HEK293 (cell line): ENCODE measurements around the gene TSLP.
A peak's percentile ranks its signal among the peaks of the same experiment; 100 is the strongest.

Experiments used
- CTCF ChIA-PET: fragments of 350-600 bp; formaldehyde crosslinking; extraction: SDS; loops from one replicate; lab custom pipeline; 2021; ENCODE audit warnings: antibody characterized with exemption; lab: Yijun Ruan, JAX
- POLR2A ChIA-PET: fragments of 300-600 bp; formaldehyde crosslinking; extraction: SDS; loops from one replicate; lab custom pipeline; 2020; ENCODE audit warnings: antibody characterized with exemption, inconsistent platforms; lab: Yijun Ruan, JAX
- H3K27ac ChIP-seq: fragments of 200-500 bp; sonication (Bioruptor generic); 2 replicates; pipeline ENCODE4 v1.5.1; 2014; ENCODE audit warnings: low read depth, low read length, control low read depth, inconsistent platforms; ENCODE audit errors: extremely low read depth
- H3K36me3 ChIP-seq, 2 experiments: fragments of 200-500 bp in 1 of 2; sonication (Bioruptor generic) in 1 of 2; 1 replicate in 1 of 2; 2 replicates in 1 of 2; pipeline ENCODE4 v1.5.1; 2014 to 2017; ENCODE audit warnings: inconsistent platforms in 2 of 2, low read length in 2 of 2; ENCODE audit not compliant: control insufficient read depth in 2 of 2, insufficient read depth in 1 of 2
- H3K4me1 ChIP-seq: fragments of 200-500 bp; sonication (Bioruptor generic); 2 replicates; pipeline ENCODE4 v1.5.1; 2014; ENCODE audit warnings: mild to moderate bottlenecking, low read length, inconsistent platforms; ENCODE audit not compliant: control insufficient read depth, insufficient read depth
- H3K4me3 ChIP-seq: 2 replicates; pipeline ENCODE4 v1.5.1; 2011; ENCODE audit warnings: low read depth, mild to moderate bottlenecking, control low read depth, low read length, moderate library complexity
- H3K9me3 ChIP-seq: fragments of 200-500 bp; sonication (Bioruptor generic); 2 replicates; pipeline ENCODE4 v1.5.1; 2014; ENCODE audit warnings: low read depth, low read length, inconsistent platforms; ENCODE audit not compliant: control insufficient read depth, insufficient read depth
- ATF2 ChIP-seq: fragments of 450-650 bp; formaldehyde crosslinking; IDR thresholded peaks from 2 replicates; pipeline ENCODE4 v1.5.1; 2016; ENCODE audit warnings: missing biosample characterization, missing genetic modification characterization, low read depth
- CTCF ChIP-seq: fragments of 450-650 bp; formaldehyde crosslinking; IDR thresholded peaks from 2 replicates; pipeline ENCODE4 v1.5.1; 2016; ENCODE audit warnings: missing biosample characterization, missing genetic modification characterization
- ELK4 ChIP-seq: IDR thresholded peaks from 2 replicates; pipeline ENCODE4 v1.6.1; 2011; ENCODE audit warnings: mild to moderate bottlenecking, low read depth, low read length, borderline replicate concordance
- INSM2 ChIP-seq: fragments of 450-650 bp; formaldehyde crosslinking; IDR thresholded peaks from 2 replicates; pipeline ENCODE4 v1.5.1; 2016; ENCODE audit warnings: missing biosample characterization, missing genetic modification characterization
- PRDM6 ChIP-seq: fragments of 450-650 bp; formaldehyde crosslinking; IDR thresholded peaks from 2 replicates; pipeline ENCODE4 v1.5.1; 2017; ENCODE audit warnings: missing biosample characterization, missing genetic modification characterization
- RBAK ChIP-seq: fragments of 450-650 bp; formaldehyde crosslinking; IDR thresholded peaks from 2 replicates; pipeline ENCODE4 v1.5.1; 2016; ENCODE audit warnings: missing biosample characterization, missing genetic modification characterization
- ZBTB8A ChIP-seq: fragments of 450-650 bp; formaldehyde crosslinking; IDR thresholded peaks from 2 replicates; pipeline ENCODE4 v1.5.1; 2016; ENCODE audit warnings: missing biosample characterization, missing genetic modification characterization
- ZNF157 ChIP-seq: fragments of 450-650 bp; formaldehyde crosslinking; IDR thresholded peaks from 2 replicates; pipeline ENCODE4 v1.5.1; 2016; ENCODE audit warnings: missing biosample characterization, missing genetic modification characterization
- ZNF2 ChIP-seq: fragments of 450-650 bp; formaldehyde crosslinking; IDR thresholded peaks from 2 replicates; pipeline ENCODE4 v1.5.1; 2016; ENCODE audit warnings: missing biosample characterization, missing genetic modification characterization
- ZNF292 ChIP-seq: fragments of 450-650 bp; formaldehyde crosslinking; IDR thresholded peaks from 2 replicates; pipeline ENCODE4 v1.5.1; 2016; ENCODE audit warnings: low read depth, missing biosample characterization, missing genetic modification characterization, borderline replicate concordance
- ZNF37A ChIP-seq: fragments of 450-650 bp; IDR thresholded peaks from 2 replicates; pipeline ENCODE4 v1.5.1; 2018; ENCODE audit warnings: missing biosample characterization, missing genetic modification characterization
- ZNF426 ChIP-seq: fragments of 450-650 bp; formaldehyde crosslinking; IDR thresholded peaks from 2 replicates; pipeline ENCODE4 v1.5.1; 2017; ENCODE audit warnings: missing biosample characterization, missing genetic modification characterization, mild to moderate bottlenecking, inconsistent platforms, moderate library complexity
- ZNF513 ChIP-seq: fragments of 450-650 bp; IDR thresholded peaks from 2 replicates; pipeline ENCODE4 v1.5.1; 2018; ENCODE audit warnings: missing biosample characterization, missing genetic modification characterization
- ZNF514 ChIP-seq: fragments of 450-650 bp; formaldehyde crosslinking; IDR thresholded peaks from 2 replicates; pipeline ENCODE4 v1.5.1; 2016; ENCODE audit warnings: missing biosample characterization, missing genetic modification characterization
- ZNF623 ChIP-seq: fragments of 450-650 bp; formaldehyde crosslinking; IDR thresholded peaks from 2 replicates; pipeline ENCODE4 v1.5.1; 2016; ENCODE audit warnings: missing biosample characterization, missing genetic modification characterization
- ZNF658 ChIP-seq: fragments of 450-650 bp; formaldehyde crosslinking; IDR thresholded peaks from 2 replicates; pipeline ENCODE4; 2016; ENCODE audit warnings: missing biosample characterization, missing genetic modification characterization
- ZNF76 ChIP-seq: fragments of 450-650 bp; formaldehyde crosslinking; IDR thresholded peaks from 2 replicates; pipeline ENCODE4; 2016; ENCODE audit warnings: low read depth, missing biosample characterization, missing genetic modification characterization, borderline replicate concordance

TSLP gene

GRCh38 chr5:111061618-111062017 is 9.9 kb upstream of the TSLP start (continued):
- no peak for TF ChIP-seq ATF2 (tag by site-specific recombination)
- TF ChIP-seq ZNF76 (tag by site-specific recombination), result no peak
- TF ChIP-seq PRDM6 (tag by site-specific recombination), result no peak
- no peak for TF ChIP-seq ZBTB8A (tag by site-specific recombination)
- no peak for TF ChIP-seq ZNF426
- no peak for TF ChIP-seq ZNF623 (tag by site-specific recombination)
- TF ChIP-seq INSM2 (tag by site-specific recombination), result no peak
- no peak for TF ChIP-seq ZNF157 (tag by site-specific recombination)
- no peak for TF ChIP-seq ELK4

- POLR2A ChIA-PET, result no interaction called here
- TF ChIP-seq RBAK (tag by site-specific recombination) (no peak), ZNF2 (0 out of 2 replicates have a peak, but pooled peaks have one; percentile 31), CTCF (tag by site-specific recombination) (0 out of 2 replicates have a peak, but pooled peaks have one; percentile 12)
- CTCF ChIA-PET, result no interaction called here
Observed at GRCh38 chr5:111063709-111064322, 7.7 kb upstream of the TSLP start.

GRCh38 chr5:111066261-111066938 is 5.1 kb upstream of the TSLP start:
- no peak overlapping the region for H3K4me3 ChIP-seq
- no peaks in the 10 kb centered on the region for H3K36me3 ChIP-seq
- H3K4me1 ChIP-seq, result no peaks in the 10 kb centered on the region; the same call in 1 of the 2 replicates
- H3K9me3 ChIP-seq, result no peaks in the 10 kb centered on the region
- ChIA-PET CTCF (no interaction called here), POLR2A (no interaction called here)
- TF ChIP-seq ZNF37A (tag by site-specific recombination) (no peak), ZNF292 (tag by site-specific recombination) (no peak), ZNF658 (tag by site-specific recombination) (no peak), ZNF514 (tag by site-specific recombination) (no peak), ZNF513 (no peak)
- no peak overlapping the region for H3K27ac ChIP-seq

More at GRCh38 chr5:111063709-111064322, 7.7 kb upstream of the TSLP start:
- Histone ChIP-seq H3K27ac (no peak overlapping the region), H3K4me1 (no peaks in the 10 kb centered on the region; the same call in 1 of the 2 replicates), H3K9me3 (no peaks in the 10 kb centered on the region), H3K36me3 (no peaks in the 10 kb centered on the region), H3K4me3 (no peak overlapping the region)
